ENCODE measurements around the gene PRKCA.

GRCh38 chr17:66492080-66492479 is 189.7 kb downstream of the PRKCA start:
- TF ChIP-seq, protein P1, sequence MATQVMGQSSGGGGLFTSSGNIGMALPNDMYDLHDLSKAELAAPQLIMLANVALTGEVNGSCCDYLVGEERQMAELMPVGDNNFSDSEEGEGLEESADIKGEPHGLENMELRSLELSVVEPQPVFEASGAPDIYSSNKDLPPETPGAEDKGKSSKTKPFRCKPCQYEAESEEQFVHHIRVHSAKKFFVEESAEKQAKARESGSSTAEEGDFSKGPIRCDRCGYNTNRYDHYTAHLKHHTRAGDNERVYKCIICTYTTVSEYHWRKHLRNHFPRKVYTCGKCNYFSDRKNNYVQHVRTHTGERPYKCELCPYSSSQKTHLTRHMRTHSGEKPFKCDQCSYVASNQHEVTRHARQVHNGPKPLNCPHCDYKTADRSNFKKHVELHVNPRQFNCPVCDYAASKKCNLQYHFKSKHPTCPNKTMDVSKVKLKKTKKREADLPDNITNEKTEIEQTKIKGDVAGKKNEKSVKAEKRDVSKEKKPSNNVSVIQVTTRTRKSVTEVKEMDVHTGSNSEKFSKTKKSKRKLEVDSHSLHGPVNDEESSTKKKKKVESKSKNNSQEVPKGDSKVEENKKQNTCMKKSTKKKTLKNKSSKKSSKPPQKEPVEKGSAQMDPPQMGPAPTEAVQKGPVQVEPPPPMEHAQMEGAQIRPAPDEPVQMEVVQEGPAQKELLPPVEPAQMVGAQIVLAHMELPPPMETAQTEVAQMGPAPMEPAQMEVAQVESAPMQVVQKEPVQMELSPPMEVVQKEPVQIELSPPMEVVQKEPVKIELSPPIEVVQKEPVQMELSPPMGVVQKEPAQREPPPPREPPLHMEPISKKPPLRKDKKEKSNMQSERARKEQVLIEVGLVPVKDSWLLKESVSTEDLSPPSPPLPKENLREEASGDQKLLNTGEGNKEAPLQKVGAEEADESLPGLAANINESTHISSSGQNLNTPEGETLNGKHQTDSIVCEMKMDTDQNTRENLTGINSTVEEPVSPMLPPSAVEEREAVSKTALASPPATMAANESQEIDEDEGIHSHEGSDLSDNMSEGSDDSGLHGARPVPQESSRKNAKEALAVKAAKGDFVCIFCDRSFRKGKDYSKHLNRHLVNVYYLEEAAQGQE (IDR thresholded peaks at IDR 0.05; ENCODE audit: insufficient replicate concordance, low read depth) = no peak
- no peak for TF ChIP-seq POLR2AphosphoS5 (IDR thresholded peaks at IDR 0.05; ENCODE audit: low read depth)
- TF ChIP-seq, protein P2, sequence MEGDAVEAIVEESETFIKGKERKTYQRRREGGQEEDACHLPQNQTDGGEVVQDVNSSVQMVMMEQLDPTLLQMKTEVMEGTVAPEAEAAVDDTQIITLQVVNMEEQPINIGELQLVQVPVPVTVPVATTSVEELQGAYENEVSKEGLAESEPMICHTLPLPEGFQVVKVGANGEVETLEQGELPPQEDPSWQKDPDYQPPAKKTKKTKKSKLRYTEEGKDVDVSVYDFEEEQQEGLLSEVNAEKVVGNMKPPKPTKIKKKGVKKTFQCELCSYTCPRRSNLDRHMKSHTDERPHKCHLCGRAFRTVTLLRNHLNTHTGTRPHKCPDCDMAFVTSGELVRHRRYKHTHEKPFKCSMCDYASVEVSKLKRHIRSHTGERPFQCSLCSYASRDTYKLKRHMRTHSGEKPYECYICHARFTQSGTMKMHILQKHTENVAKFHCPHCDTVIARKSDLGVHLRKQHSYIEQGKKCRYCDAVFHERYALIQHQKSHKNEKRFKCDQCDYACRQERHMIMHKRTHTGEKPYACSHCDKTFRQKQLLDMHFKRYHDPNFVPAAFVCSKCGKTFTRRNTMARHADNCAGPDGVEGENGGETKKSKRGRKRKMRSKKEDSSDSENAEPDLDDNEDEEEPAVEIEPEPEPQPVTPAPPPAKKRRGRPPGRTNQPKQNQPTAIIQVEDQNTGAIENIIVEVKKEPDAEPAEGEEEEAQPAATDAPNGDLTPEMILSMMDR (IDR thresholded peaks at IDR 0.05; ENCODE audit: insufficient read depth, low read length) = no peak

Measured in HL-60 (cell line).